OCI-LY3 (cell line): Measurements from ENCODE around the gene CAP2.

Experiments
- H2AFZ ChIP-seq: fragments of 200-600, 300-600 bp; shearing (Covaris generic); 2 replicates; pipeline ENCODE4 v1.6.0; 2014; ENCODE audit warnings: antibody characterized with exemption, low read depth, low read length
- H3K27ac ChIP-seq: fragments of 200-600, 300-600 bp; sonication (generic); 2 replicates; pipeline ENCODE4 v1.5.1; 2014; ENCODE audit warnings: mild to moderate bottlenecking, low read length, moderate library complexity, mixed read lengths
- H3K27me3 ChIP-seq: fragments of 200-600, 300-600 bp; sonication (generic); 2 replicates; pipeline ENCODE4 v1.6.1; 2014; ENCODE audit warnings: low read depth, low read length, mixed read lengths
- H3K36me3 ChIP-seq: fragments of 200-600, 300-600 bp; sonication (generic); replicated peaks from 2 replicates; pipeline ENCODE3; 2014; ENCODE audit warnings: low read depth, low read length, mixed read lengths
- H3K4me1 ChIP-seq: fragments of 300-600, 200-600 bp; sonication (generic); 2 replicates; pipeline ENCODE4 v1.6.1; 2014; ENCODE audit warnings: low read length, mixed read lengths
- H3K4me2 ChIP-seq: fragments of 200-600, 300-600 bp; sonication (generic); 2 replicates; pipeline ENCODE4 v1.6.1; 2014; ENCODE audit warnings: low read length, mixed read lengths
- H3K4me3 ChIP-seq: fragments of 300-600, 200-600 bp; sonication (generic); 2 replicates; pipeline ENCODE4 v1.5.1; 2014; ENCODE audit warnings: antibody characterized with exemption, mild to moderate bottlenecking, low read length, moderate library complexity
- H3K79me2 ChIP-seq: fragments of 300-600, 200-600 bp; shearing (Covaris generic); 2 replicates; pipeline ENCODE4 v1.6.1; 2014; ENCODE audit warnings: mild to moderate bottlenecking, low read length, mixed read lengths
- H3K9ac ChIP-seq: fragments of 300-600, 200-600 bp; shearing (Covaris generic); 2 replicates; pipeline ENCODE4 v1.6.0; 2014; ENCODE audit warnings: mild to moderate bottlenecking, low read length, moderate library complexity
- H3K9me3 ChIP-seq: fragments of 200-600, 300-600 bp; shearing (Covaris generic); 2 replicates; pipeline ENCODE4 v1.6.1; 2014; ENCODE audit warnings: low read length, mixed read lengths; ENCODE audit not compliant: insufficient read depth
- H4K20me1 ChIP-seq: fragments of 200-600, 300-600 bp; sonication (generic); 2 replicates; pipeline ENCODE4 v1.6.1; 2016; ENCODE audit warnings: low read length, mixed read lengths; ENCODE audit not compliant: insufficient read depth
- EZH2phosphoT487 ChIP-seq: fragments of 200-600 bp; shearing (Covaris generic); IDR thresholded peaks from 2 replicates; pipeline ENCODE4 v1.6.1; 2018; ENCODE audit warnings: antibody characterized with exemption, mixed run types, low read depth
- TF ChIP-seq, protein P1 (sequence below): fragments of 200-600, 300-600 bp; sonication (generic); IDR thresholded peaks from 2 replicates; pipeline ENCODE4 v1.5.1; 2014; ENCODE audit warnings: antibody characterized with exemption, low read length, low read depth

The CAP2 gene

GRCh38 chr6:17588011-17588410, 194.6 kb downstream of the CAP2 start:
- Histone ChIP-seq H3K9ac (no peak overlapping the region), H3K27ac (no peak overlapping the region), H3K36me3 (no peaks in the 10 kb centered on the region), H4K20me1 (no peaks in the 10 kb centered on the region), H3K4me3 (no peak overlapping the region), H3K79me2 (no peaks in the 10 kb centered on the region), H3K9me3 (no peaks in the 10 kb centered on the region), H2AFZ (no peak overlapping the region), H3K4me1 (peaks cover 13% of the 10 kb centered on the region), H3K4me2 (no peak overlapping the region), H3K27me3 (no peaks in the 10 kb centered on the region)
- no peak for TF ChIP-seq EZH2phosphoT487
- TF ChIP-seq, protein P1, sequence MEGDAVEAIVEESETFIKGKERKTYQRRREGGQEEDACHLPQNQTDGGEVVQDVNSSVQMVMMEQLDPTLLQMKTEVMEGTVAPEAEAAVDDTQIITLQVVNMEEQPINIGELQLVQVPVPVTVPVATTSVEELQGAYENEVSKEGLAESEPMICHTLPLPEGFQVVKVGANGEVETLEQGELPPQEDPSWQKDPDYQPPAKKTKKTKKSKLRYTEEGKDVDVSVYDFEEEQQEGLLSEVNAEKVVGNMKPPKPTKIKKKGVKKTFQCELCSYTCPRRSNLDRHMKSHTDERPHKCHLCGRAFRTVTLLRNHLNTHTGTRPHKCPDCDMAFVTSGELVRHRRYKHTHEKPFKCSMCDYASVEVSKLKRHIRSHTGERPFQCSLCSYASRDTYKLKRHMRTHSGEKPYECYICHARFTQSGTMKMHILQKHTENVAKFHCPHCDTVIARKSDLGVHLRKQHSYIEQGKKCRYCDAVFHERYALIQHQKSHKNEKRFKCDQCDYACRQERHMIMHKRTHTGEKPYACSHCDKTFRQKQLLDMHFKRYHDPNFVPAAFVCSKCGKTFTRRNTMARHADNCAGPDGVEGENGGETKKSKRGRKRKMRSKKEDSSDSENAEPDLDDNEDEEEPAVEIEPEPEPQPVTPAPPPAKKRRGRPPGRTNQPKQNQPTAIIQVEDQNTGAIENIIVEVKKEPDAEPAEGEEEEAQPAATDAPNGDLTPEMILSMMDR, result no peak

GRCh38 chr6:17589406-17590096, 196.2 kb downstream of the CAP2 start:
- Histone ChIP-seq H3K36me3 (no peaks in the 10 kb centered on the region), H3K79me2 (no peaks in the 10 kb centered on the region), H3K4me1 (peaks cover 8% of the 10 kb centered on the region), H3K4me3 (no peak overlapping the region), H4K20me1 (no peaks in the 10 kb centered on the region), H3K27ac (no peak overlapping the region), H3K4me2 (peak overlapping the region; percentile 12; the same call in 1 of the 2 replicates), H2AFZ (no peak overlapping the region), H3K27me3 (no peaks in the 10 kb centered on the region), H3K9me3 (no peaks in the 10 kb centered on the region), H3K9ac (no peak overlapping the region)
- TF ChIP-seq, protein P1, result no peak
- no peak for TF ChIP-seq EZH2phosphoT487

DNA sequence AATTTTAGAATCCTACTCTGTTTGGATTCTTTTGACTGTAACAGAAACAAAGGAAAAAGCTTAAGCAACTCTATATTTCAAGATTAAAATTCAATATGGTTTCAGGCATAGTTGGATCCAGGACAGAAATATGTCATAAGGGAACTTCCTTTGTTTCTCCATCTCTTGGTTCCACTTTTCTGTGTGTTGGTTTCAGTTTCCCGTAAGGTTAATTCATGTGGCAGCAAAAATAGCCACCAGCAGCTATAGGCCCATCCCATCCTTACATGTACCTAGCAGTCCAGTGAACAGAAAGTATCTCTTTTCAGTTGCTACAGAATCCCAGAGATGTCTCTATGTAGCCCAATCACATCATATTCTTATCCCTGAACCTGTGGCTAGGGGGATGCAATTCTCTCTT, 197.9 kb downstream of the CAP2 start:
- H3K4me2 ChIP-seq, result no peak overlapping the region
- no peak overlapping the region for H3K9ac ChIP-seq
- no peaks in the 10 kb centered on the region for H3K36me3 ChIP-seq
- TF ChIP-seq, protein P1, result no peak
- TF ChIP-seq EZH2phosphoT487, result no peak
- H3K27me3 ChIP-seq, result no peaks in the 10 kb centered on the region
- no peaks in the 10 kb centered on the region for H3K79me2 ChIP-seq
- H3K27ac ChIP-seq, result no peak overlapping the region
- peaks cover 8% of the 10 kb centered on the region for H3K4me1 ChIP-seq
- no peak overlapping the region for H2AFZ ChIP-seq
- no peaks in the 10 kb centered on the region for H4K20me1 ChIP-seq
- no peak overlapping the region for H3K4me3 ChIP-seq
- no peaks in the 10 kb centered on the region for H3K9me3 ChIP-seq

GRCh38 chr6:17593246-17593645, 199.9 kb downstream of the CAP2 start:
- Histone ChIP-seq H3K27ac (no peak overlapping the region), H3K79me2 (no peaks in the 10 kb centered on the region), H3K9me3 (no peaks in the 10 kb centered on the region), H3K9ac (no peak overlapping the region), H4K20me1 (no peaks in the 10 kb centered on the region), H3K4me1 (peaks cover 8% of the 10 kb centered on the region), H2AFZ (no peak overlapping the region), H3K4me2 (no peak overlapping the region), H3K4me3 (no peak overlapping the region), H3K36me3 (no peaks in the 10 kb centered on the region), H3K27me3 (no peaks in the 10 kb centered on the region)
- TF ChIP-seq, protein P1, result no peak
